ENCODE data around the gene CYP26B1. TPM values are rescaled to one million over a fixed set of nuclear protein-coding genes. Genes with fewer than 3 reads are reported as not detected.
A peak's percentile ranks its signal among the peaks of the same experiment; 100 is the strongest.

The CYP26B1 gene
- total RNA-seq, 1 experiment from 2014 or later = 1.3 TPM

GRCh38 chr2:72153026-72153791 lies 5.5 kb upstream of the CYP26B1 start:
- POLR2A ChIA-PET (ENCODE audit: unreplicated experiment) = no interaction called here
- TF ChIP-seq, protein P1, sequence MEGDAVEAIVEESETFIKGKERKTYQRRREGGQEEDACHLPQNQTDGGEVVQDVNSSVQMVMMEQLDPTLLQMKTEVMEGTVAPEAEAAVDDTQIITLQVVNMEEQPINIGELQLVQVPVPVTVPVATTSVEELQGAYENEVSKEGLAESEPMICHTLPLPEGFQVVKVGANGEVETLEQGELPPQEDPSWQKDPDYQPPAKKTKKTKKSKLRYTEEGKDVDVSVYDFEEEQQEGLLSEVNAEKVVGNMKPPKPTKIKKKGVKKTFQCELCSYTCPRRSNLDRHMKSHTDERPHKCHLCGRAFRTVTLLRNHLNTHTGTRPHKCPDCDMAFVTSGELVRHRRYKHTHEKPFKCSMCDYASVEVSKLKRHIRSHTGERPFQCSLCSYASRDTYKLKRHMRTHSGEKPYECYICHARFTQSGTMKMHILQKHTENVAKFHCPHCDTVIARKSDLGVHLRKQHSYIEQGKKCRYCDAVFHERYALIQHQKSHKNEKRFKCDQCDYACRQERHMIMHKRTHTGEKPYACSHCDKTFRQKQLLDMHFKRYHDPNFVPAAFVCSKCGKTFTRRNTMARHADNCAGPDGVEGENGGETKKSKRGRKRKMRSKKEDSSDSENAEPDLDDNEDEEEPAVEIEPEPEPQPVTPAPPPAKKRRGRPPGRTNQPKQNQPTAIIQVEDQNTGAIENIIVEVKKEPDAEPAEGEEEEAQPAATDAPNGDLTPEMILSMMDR (conservative IDR thresholded peaks at IDR 0.05) = no peak
- no peak for TF ChIP-seq EZH2 (IDR thresholded peaks at IDR 0.05; ENCODE audit: low read depth)

DNA sequence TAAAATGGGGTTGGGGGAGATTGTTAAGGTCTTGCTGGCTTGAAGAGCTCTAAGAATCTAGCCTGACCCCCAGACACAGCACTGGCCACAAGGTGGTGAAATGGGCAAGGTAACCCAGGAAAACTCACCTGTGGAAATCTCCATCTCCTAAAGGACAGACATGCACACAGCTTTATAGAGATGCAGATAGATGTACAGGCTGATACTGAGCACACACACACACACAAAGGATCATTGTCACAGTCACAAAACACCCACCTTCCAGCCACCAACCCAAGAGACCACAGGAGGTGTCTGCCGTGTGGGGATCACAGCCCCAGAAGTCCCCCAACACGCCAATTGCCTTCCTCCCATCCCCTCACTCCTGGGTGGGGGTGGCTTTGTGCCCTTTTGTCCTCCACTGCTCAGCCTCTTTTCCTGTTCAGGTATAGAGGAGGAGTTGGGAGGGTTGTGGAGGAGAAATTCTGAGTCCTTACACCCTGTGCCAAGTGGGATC lies 3.2 kb upstream of the CYP26B1 start:
- no peak overlapping the region for H3K27ac ChIP-seq
- no peak for DNase-seq
- H3F3A ChIP-seq (ENCODE audit: insufficient read depth, low read depth) = 0 out of 2 replicates have a peak, but pooled peaks cover 4% of the 10 kb centered on the region
- ChIA-PET CTCF (interaction anchor here (1.3 to 1.5 kb wide), 5 partner anchors 173 to 593 kb away, joined by 3 to 9 read pairs (median 4); no protein-coding TSS in a partner anchor), POLR2A (ENCODE audit: unreplicated experiment) (no interaction called here)
- no peaks in the 10 kb centered on the region for H4K20me1 ChIP-seq (ENCODE audit: insufficient read depth)
- H3K4me2 ChIP-seq = peak overlapping the region; percentile 57; the same call in 1 of the 2 replicates
- H3K27me3 ChIP-seq (ENCODE audit: insufficient read depth, low read depth) = peaks cover 11% of the 10 kb centered on the region; the same call in 1 of the 2 replicates
- no TSS peak for BruUV-seq (replicated peaks)
- H3K4me1 ChIP-seq (replicated peaks; ENCODE audit: insufficient read depth) = peaks cover 28% of the 10 kb centered on the region
- no peaks in the 10 kb centered on the region for H3K9me2 ChIP-seq (ENCODE audit: insufficient read depth)
- TF ChIP-seq, protein P1 (conservative IDR thresholded peaks at IDR 0.05) = no peak
- no peak for TF ChIP-seq EZH2 (IDR thresholded peaks at IDR 0.05; ENCODE audit: low read depth)
- no peak overlapping the region for H2AFZ ChIP-seq
- H3K4me3 ChIP-seq = no peak overlapping the region
- H3K36me3 ChIP-seq (ENCODE audit: low read depth) = no peaks in the 10 kb centered on the region
- intact Hi-C loops (cut with micrococcal nuclease; ENCODE audit: unreplicated experiment) = loop anchor here (1.0 to 5.0 kb wide), 9 partner anchors 156 to 711 kb away; no protein-coding TSS in a partner anchor
- H3K79me2 ChIP-seq (ENCODE audit: low read depth) = no peaks in the 10 kb centered on the region
- H3K9me3 ChIP-seq (ENCODE audit: insufficient read depth, low read depth) = no peaks in the 10 kb centered on the region

More at GRCh38 chr2:72153026-72153791, 5.5 kb upstream of the CYP26B1 start:
- Histone ChIP-seq H3K9me2 (ENCODE audit: insufficient read depth) (no peaks in the 10 kb centered on the region), H3K4me2 (no peak overlapping the region), H3K27me3 (ENCODE audit: insufficient read depth, low read depth) (peaks cover 11% of the 10 kb centered on the region; the same call in 1 of the 2 replicates), H3F3A (ENCODE audit: insufficient read depth, low read depth) (0 out of 2 replicates have a peak, but pooled peaks cover 4% of the 10 kb centered on the region), H3K27ac (no peak overlapping the region), H3K79me2 (ENCODE audit: low read depth) (no peaks in the 10 kb centered on the region), H3K4me1 (replicated peaks; ENCODE audit: insufficient read depth) (peaks cover 11% of the 10 kb centered on the region; the same call in 1 of the 2 replicates), H2AFZ (no peak overlapping the region), H3K36me3 (ENCODE audit: low read depth) (no peaks in the 10 kb centered on the region), H3K9me3 (ENCODE audit: insufficient read depth, low read depth) (no peaks in the 10 kb centered on the region), H3K4me3 (no peak overlapping the region), H4K20me1 (ENCODE audit: insufficient read depth) (no peaks in the 10 kb centered on the region)
- CTCF ChIA-PET = no interaction called here
- no peak for DNase-seq
- intact Hi-C loops (cut with micrococcal nuclease; ENCODE audit: unreplicated experiment) = loop anchor here (5.0 kb wide), 4 partner anchors 214 to 709 kb away; no protein-coding TSS in a partner anchor
- no TSS peak for BruUV-seq (replicated peaks)

GRCh38 chr2:72150157-72150860 lies 2.6 kb upstream of the CYP26B1 start:
- peak; percentile 72 to 81 for DNase-seq
- Histone ChIP-seq H4K20me1 (ENCODE audit: insufficient read depth) (no peaks in the 10 kb centered on the region), H3K4me1 (replicated peaks; ENCODE audit: insufficient read depth) (peaks cover 30% of the 10 kb centered on the region), H2AFZ (no peak overlapping the region), H3K79me2 (ENCODE audit: low read depth) (no peaks in the 10 kb centered on the region), H3K27ac (no peak overlapping the region), H3K9me3 (ENCODE audit: insufficient read depth, low read depth) (no peaks in the 10 kb centered on the region), H3F3A (ENCODE audit: insufficient read depth, low read depth) (0 out of 2 replicates have a peak, but pooled peaks cover 4% of the 10 kb centered on the region), H3K36me3 (ENCODE audit: low read depth) (no peaks in the 10 kb centered on the region), H3K9me2 (ENCODE audit: insufficient read depth) (no peaks in the 10 kb centered on the region), H3K4me3 (no peak overlapping the region), H3K27me3 (ENCODE audit: insufficient read depth, low read depth) (peaks cover 11% of the 10 kb centered on the region; the same call in 1 of the 2 replicates), H3K4me2 (peak overlapping the region; percentile 57)
- ChIA-PET POLR2A (ENCODE audit: unreplicated experiment) (interaction anchor here (0.6 kb wide), 1 partner anchor 34 kb away, joined by 6 read pairs; no protein-coding TSS in a partner anchor), CTCF (interaction anchor here (0.6 to 1.5 kb wide), 11 partner anchors 155 to 638 kb away, joined by 3 to 9 read pairs (median 4); no protein-coding TSS in a partner anchor)
- TF ChIP-seq EZH2 (IDR thresholded peaks at IDR 0.05; ENCODE audit: low read depth) = no peak
- TF ChIP-seq, protein P1 (conservative IDR thresholded peaks at IDR 0.05) = peak; percentile 94
- intact Hi-C loops (cut with micrococcal nuclease; ENCODE audit: unreplicated experiment) = loop anchor here (1.0 to 5.0 kb wide), 9 partner anchors 156 to 712 kb away; no protein-coding TSS in a partner anchor
- no TSS peak for BruUV-seq (replicated peaks)
